ENCODE data around the gene CD2BP2. TPM values are rescaled to one million over a fixed set of nuclear protein-coding genes. Genes with fewer than 3 reads are reported as not detected.

Gene CD2BP2
- total RNA-seq, 1 experiment from 2014 or later = 162 TPM

GRCh38 chr16:30380072-30380802, 25.1 kb upstream of the CD2BP2 start:
- in situ Hi-C loops (cut with HindIII; ENCODE audit: low pct_unique_long_range_greater_than_20kb, low sequenced_read_pairs) = no loop called here
- DNase-seq (ENCODE audit: low read depth) = no peak

- DNase-seq (ENCODE audit: low read depth) = no peak
- in situ Hi-C loops (cut with HindIII; ENCODE audit: low pct_unique_long_range_greater_than_20kb, low sequenced_read_pairs) = no loop called here
Measured at GRCh38 chr16:30379158-30379783, 24.2 kb upstream of the CD2BP2 start.

GRCh38 chr16:30378236-30379157, 23.4 kb upstream of the CD2BP2 start:
- in situ Hi-C loops (cut with HindIII; ENCODE audit: low pct_unique_long_range_greater_than_20kb, low sequenced_read_pairs) = no loop called here

GRCh38 chr16:30377812-30378235, 22.7 kb upstream of the CD2BP2 start:
- in situ Hi-C loops (cut with HindIII; ENCODE audit: low pct_unique_long_range_greater_than_20kb, low sequenced_read_pairs) = no loop called here
- DNase-seq (ENCODE audit: low read depth) = peak; percentile 92

More at GRCh38 chr16:30378236-30379157, 23.4 kb upstream of the CD2BP2 start:
- DNase-seq (ENCODE audit: low read depth) = peak; percentile 98

GRCh38 chr16:30377050-30377811, 22.1 kb upstream of the CD2BP2 start:
- DNase-seq (ENCODE audit: low read depth) = no peak
- in situ Hi-C loops (cut with HindIII; ENCODE audit: low pct_unique_long_range_greater_than_20kb, low sequenced_read_pairs) = no loop called here

GRCh38 chr16:30376461-30376902, 21.4 kb upstream of the CD2BP2 start:
- in situ Hi-C loops (cut with HindIII; ENCODE audit: low pct_unique_long_range_greater_than_20kb, low sequenced_read_pairs) = no loop called here
- no peak for DNase-seq (ENCODE audit: low read depth)

GRCh38 chr16:30375864-30376263, 20.8 kb upstream of the CD2BP2 start:
- in situ Hi-C loops (cut with HindIII; ENCODE audit: low pct_unique_long_range_greater_than_20kb, low sequenced_read_pairs) = no loop called here
- no peak for DNase-seq (ENCODE audit: low read depth)

GRCh38 chr16:30374538-30374937, 19.4 kb upstream of the CD2BP2 start, which contains the start of gene MYL11:
Gene MYL11, plus strand, starts transcription at chr16:30374802. Its CDS starts 56 bp downstream, at chr16:30374858.
- DNase-seq (ENCODE audit: low read depth) = no peak
- in situ Hi-C loops (cut with HindIII; ENCODE audit: low pct_unique_long_range_greater_than_20kb, low sequenced_read_pairs) = no loop called here

- in situ Hi-C loops (cut with HindIII; ENCODE audit: low pct_unique_long_range_greater_than_20kb, low sequenced_read_pairs) = no loop called here
- no peak for DNase-seq (ENCODE audit: low read depth)
Measured at GRCh38 chr16:30372725-30373124, 17.6 kb upstream of the CD2BP2 start.

- in situ Hi-C loops (cut with HindIII; ENCODE audit: low pct_unique_long_range_greater_than_20kb, low sequenced_read_pairs) = no loop called here
- DNase-seq (ENCODE audit: low read depth) = no peak
Measured at GRCh38 chr16:30372038-30372712, 17.1 kb upstream of the CD2BP2 start.

GRCh38 chr16:30371248-30371816, 16.2 kb upstream of the CD2BP2 start:
- DNase-seq (ENCODE audit: low read depth) = no peak
- in situ Hi-C loops (cut with HindIII; ENCODE audit: low pct_unique_long_range_greater_than_20kb, low sequenced_read_pairs) = no loop called here

GRCh38 chr16:30370456-30371247, 15.5 kb upstream of the CD2BP2 start, which contains the start of gene TBC1D10B:
Gene TBC1D10B, minus strand, starts transcription at chr16:30370494. Its CDS starts 311 bp downstream, at chr16:30370183.
- in situ Hi-C loops (cut with HindIII; ENCODE audit: low pct_unique_long_range_greater_than_20kb, low sequenced_read_pairs) = no loop called here
- DNase-seq (ENCODE audit: low read depth) = peak; percentile 100

GRCh38 chr16:30369938-30370455, 14.9 kb upstream of the CD2BP2 start:
- no peak for DNase-seq (ENCODE audit: low read depth)
- in situ Hi-C loops (cut with HindIII; ENCODE audit: low pct_unique_long_range_greater_than_20kb, low sequenced_read_pairs) = no loop called here

GRCh38 chr16:30369091-30369937, 14.2 kb upstream of the CD2BP2 start:
- no peak for DNase-seq (ENCODE audit: low read depth)
- in situ Hi-C loops (cut with HindIII; ENCODE audit: low pct_unique_long_range_greater_than_20kb, low sequenced_read_pairs) = no loop called here

GRCh38 chr16:30368792-30369090, 13.6 kb upstream of the CD2BP2 start:
- in situ Hi-C loops (cut with HindIII; ENCODE audit: low pct_unique_long_range_greater_than_20kb, low sequenced_read_pairs) = no loop called here
- DNase-seq (ENCODE audit: low read depth) = no peak
